Breast epithelium (tissue), 3 donors: ENCODE results near the gene CTNS.
A peak's percentile ranks its signal among the peaks of the same experiment; 100 is the strongest.

Experiments used
- POLR2A ChIP-seq: fragments of 450-650 bp; IDR thresholded peaks from one replicate; pipeline ENCODE4 v1.6.1; 2016; ENCODE audit warnings: antibody characterized with exemption, mild to moderate bottlenecking, moderate library complexity
- POLR2AphosphoS5 ChIP-seq, 3 donors: sonication (generic); formaldehyde crosslinking; IDR thresholded peaks; one replicate each; pipeline ENCODE4 v1.6.1; 2017; ENCODE audit warnings: antibody characterized with exemption in 3 of 3
- TF ChIP-seq, protein P1 (sequence below), 3 donors: fragments of 450-650 bp; IDR thresholded peaks; one replicate each; pipeline ENCODE4 v1.5.1; 2016 to 2017; ENCODE audit warnings: antibody characterized with exemption in 3 of 3, mild to moderate bottlenecking in 3 of 3, moderate library complexity in 3 of 3

DNA sequence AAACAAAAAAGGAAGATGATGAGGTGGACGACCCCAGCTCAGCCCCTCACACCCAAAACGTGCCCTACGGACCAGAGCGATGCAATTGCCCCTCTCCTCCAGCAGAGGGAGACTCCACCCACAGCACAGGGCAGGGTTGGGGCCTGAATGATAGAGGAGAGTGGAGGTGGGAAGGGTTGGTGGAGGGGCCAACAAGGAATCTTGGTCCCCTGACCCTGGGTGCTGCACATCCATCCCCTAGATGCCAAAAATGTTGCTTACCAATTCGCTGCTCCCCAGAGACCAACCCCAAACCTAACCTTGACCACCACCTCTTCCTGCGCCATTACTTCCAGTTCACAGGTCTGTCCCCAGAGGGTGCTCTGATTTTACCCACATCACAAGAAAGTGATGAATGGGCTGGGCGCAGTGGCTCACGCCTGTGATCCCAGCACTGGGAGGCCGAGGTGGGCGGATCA is 46.5 kb downstream of the CTNS start:
- TF ChIP-seq, protein P1, sequence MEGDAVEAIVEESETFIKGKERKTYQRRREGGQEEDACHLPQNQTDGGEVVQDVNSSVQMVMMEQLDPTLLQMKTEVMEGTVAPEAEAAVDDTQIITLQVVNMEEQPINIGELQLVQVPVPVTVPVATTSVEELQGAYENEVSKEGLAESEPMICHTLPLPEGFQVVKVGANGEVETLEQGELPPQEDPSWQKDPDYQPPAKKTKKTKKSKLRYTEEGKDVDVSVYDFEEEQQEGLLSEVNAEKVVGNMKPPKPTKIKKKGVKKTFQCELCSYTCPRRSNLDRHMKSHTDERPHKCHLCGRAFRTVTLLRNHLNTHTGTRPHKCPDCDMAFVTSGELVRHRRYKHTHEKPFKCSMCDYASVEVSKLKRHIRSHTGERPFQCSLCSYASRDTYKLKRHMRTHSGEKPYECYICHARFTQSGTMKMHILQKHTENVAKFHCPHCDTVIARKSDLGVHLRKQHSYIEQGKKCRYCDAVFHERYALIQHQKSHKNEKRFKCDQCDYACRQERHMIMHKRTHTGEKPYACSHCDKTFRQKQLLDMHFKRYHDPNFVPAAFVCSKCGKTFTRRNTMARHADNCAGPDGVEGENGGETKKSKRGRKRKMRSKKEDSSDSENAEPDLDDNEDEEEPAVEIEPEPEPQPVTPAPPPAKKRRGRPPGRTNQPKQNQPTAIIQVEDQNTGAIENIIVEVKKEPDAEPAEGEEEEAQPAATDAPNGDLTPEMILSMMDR (IDR thresholded peaks at IDR 0.05), result peak; percentile 26 to 69 (median 62)
- TF ChIP-seq POLR2AphosphoS5 (IDR thresholded peaks at IDR 0.05), result no peak
- no peak for TF ChIP-seq POLR2A
